ENCODE results near the gene DLEU7.

Gene DLEU7

DNA sequence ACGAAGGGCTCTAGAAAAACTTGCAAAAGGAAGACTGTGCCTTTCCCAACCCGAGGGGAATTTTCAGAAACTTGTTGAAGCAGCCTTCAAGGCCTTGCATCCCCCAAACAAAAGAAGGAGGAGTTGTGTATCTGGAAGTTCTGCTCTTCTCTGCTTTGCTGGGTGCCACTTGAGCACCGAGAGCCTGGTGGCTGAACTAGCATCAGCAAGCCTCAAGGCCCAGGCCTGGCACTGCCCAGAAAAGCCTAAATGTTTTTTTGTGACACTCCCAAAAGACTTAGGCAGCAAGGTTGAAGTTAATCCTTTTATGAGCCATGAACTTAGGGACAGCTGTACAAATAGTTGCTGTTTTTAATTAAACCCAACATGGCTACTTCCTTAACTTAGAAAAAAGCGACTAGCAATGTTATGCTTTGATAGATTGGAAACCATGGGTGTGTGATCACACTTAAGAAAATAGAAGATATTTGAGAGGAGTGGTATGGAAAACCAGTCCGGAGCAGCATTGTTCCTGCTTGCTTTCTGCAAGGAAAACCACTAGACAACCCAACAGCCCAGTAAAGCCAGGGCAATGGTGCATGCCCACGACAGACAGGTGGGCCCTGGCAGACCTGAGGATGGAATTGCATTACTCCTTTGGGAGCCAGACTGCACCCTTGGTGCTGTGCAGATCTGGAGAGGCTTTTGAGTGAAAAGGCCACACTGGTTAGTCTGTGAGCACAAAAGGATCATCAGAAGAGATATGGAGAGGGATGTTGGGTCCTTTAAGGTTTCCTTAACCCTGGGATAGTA lies 788 bp upstream of the DLEU7 start:
- Histone ChIP-seq H3K36me3 (ENCODE audit: control insufficient read depth in 2 of 2, insufficient read depth in 2 of 2, low read length in 2 of 2) (no peaks in the 10 kb centered on the region), H3K9me3 (ENCODE audit: control insufficient read depth in 2 of 2, low read length in 2 of 2) (no peaks in the 10 kb centered on the region), H3K4me3 (ENCODE audit: low read length in 2 of 2) (no peak overlapping the region), H3K4me1 (ENCODE audit: control insufficient read depth in 2 of 2, insufficient read depth in 2 of 2, low read length in 2 of 2) (no peaks in the 10 kb centered on the region), H3K27me3 (ENCODE audit: control insufficient read depth in 2 of 2, insufficient read depth in 2 of 2, low read length in 2 of 2) (no peaks in the 10 kb centered on the region), H3K27ac (ENCODE audit: low read depth in 2 of 2, low read length in 2 of 2) (no peak overlapping the region), H3K9ac (ENCODE audit: low read depth in 1 of 2, low read length in 2 of 2) (no peak overlapping the region)

DNA sequence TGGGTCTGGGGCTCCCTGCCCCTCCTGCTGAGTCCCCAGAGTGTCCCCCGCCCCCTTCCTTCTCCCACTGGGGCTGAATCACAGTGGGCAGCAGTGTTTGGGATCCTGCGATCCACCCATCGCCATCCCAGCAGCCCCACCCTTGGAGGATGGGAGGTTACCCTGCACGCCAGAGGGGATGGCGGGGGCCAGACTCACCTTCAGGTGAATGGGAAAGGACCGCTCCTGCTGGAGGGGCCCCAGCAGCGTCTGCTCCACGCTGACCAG lies 569 bp downstream of the DLEU7 start:
- Histone ChIP-seq H3K27me3 (ENCODE audit: control insufficient read depth in 2 of 2, insufficient read depth in 2 of 2, low read length in 2 of 2) (no peaks in the 10 kb centered on the region), H3K27ac (ENCODE audit: low read depth in 2 of 2, low read length in 2 of 2) (no peak overlapping the region), H3K36me3 (ENCODE audit: control insufficient read depth in 2 of 2, insufficient read depth in 2 of 2, low read length in 2 of 2) (no peaks in the 10 kb centered on the region), H3K4me3 (ENCODE audit: low read length in 2 of 2) (no peak overlapping the region), H3K4me1 (ENCODE audit: control insufficient read depth in 2 of 2, insufficient read depth in 2 of 2, low read length in 2 of 2) (no peaks in the 10 kb centered on the region), H3K9ac (ENCODE audit: low read depth in 1 of 2, low read length in 2 of 2) (no peak overlapping the region), H3K9me3 (ENCODE audit: control insufficient read depth in 2 of 2, low read length in 2 of 2) (no peaks in the 10 kb centered on the region)

DNA sequence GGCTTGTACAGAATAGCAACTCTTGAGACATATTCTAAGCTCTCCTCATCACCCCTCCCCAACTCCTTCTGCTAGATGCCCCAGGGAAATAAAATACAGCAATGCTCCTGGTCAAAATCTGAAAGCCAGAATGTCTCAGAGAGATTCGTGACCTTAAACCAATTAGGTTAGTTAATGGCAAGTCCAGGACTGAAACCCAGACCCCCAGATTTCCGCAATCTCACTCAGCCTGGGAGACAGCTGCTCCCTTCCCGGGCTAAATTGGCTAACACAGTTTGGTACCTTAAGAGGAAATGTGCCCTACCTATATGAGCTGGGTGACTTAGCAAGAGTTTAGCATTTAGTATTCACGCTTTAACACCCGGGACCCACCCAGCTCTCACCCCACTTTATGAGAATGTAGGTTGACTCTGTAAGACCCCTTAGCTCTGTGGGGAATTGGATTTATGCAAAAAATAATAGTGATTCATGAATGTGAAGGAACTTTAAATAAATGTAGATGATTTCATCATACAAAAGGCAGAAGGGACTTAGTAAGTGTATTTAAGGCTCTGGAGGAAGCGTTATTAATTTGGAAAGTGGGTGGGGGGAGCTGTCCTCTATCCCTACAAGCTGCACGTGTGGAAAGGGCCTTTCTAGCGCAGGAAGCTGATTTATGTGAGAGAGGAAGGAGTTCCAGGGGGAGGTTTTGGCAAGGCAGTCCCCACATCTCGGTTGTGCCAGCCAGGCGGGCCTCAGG lies 1.1 kb downstream of the DLEU7 start:
- no peaks in the 10 kb centered on the region for H3K9me3 ChIP-seq (ENCODE audit: control insufficient read depth in 2 of 2, low read length in 2 of 2)
- no peaks in the 10 kb centered on the region for H3K36me3 ChIP-seq (ENCODE audit: control insufficient read depth in 2 of 2, insufficient read depth in 2 of 2, low read length in 2 of 2)
- no peak overlapping the region for H3K9ac ChIP-seq (ENCODE audit: low read depth in 1 of 2, low read length in 2 of 2)
- H3K27me3 ChIP-seq (ENCODE audit: control insufficient read depth in 2 of 2, insufficient read depth in 2 of 2, low read length in 2 of 2), result no peaks in the 10 kb centered on the region
- no peak overlapping the region for H3K27ac ChIP-seq (ENCODE audit: low read depth in 2 of 2, low read length in 2 of 2)
- H3K4me1 ChIP-seq (ENCODE audit: control insufficient read depth in 2 of 2, insufficient read depth in 2 of 2, low read length in 2 of 2), result no peaks in the 10 kb centered on the region
- no peak overlapping the region for H3K4me3 ChIP-seq (ENCODE audit: low read length in 2 of 2)

DNA sequence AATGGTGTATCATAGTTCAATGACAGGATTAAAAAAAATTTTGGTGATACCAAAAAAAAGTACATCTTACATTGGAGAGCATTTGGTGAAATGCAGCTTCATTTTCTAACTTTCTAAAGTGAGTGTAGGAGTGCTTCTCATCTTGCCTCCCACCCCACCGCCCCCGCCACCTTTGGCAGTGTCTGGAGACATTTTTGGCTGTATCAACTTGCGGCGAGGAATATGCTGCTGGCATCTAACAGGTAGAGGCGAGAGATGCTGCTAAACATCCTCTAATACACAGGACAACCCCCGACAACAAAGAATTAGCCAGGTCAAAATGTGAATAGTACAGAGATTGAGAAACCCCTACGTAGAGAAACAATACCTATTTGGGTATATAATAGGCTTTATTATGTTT lies 1.7 kb downstream of the DLEU7 start:
- H3K36me3 ChIP-seq (ENCODE audit: control insufficient read depth in 2 of 2, insufficient read depth in 2 of 2, low read length in 2 of 2), result no peaks in the 10 kb centered on the region
- H3K27me3 ChIP-seq (ENCODE audit: control insufficient read depth in 2 of 2, insufficient read depth in 2 of 2, low read length in 2 of 2), result no peaks in the 10 kb centered on the region
- H3K9ac ChIP-seq (ENCODE audit: low read depth in 1 of 2, low read length in 2 of 2), result no peak overlapping the region
- no peaks in the 10 kb centered on the region for H3K4me1 ChIP-seq (ENCODE audit: control insufficient read depth in 2 of 2, insufficient read depth in 2 of 2, low read length in 2 of 2)
- no peak overlapping the region for H3K27ac ChIP-seq (ENCODE audit: low read depth in 2 of 2, low read length in 2 of 2)
- no peak overlapping the region for H3K4me3 ChIP-seq (ENCODE audit: low read length in 2 of 2)
- H3K9me3 ChIP-seq (ENCODE audit: control insufficient read depth in 2 of 2, low read length in 2 of 2), result no peaks in the 10 kb centered on the region

DNA sequence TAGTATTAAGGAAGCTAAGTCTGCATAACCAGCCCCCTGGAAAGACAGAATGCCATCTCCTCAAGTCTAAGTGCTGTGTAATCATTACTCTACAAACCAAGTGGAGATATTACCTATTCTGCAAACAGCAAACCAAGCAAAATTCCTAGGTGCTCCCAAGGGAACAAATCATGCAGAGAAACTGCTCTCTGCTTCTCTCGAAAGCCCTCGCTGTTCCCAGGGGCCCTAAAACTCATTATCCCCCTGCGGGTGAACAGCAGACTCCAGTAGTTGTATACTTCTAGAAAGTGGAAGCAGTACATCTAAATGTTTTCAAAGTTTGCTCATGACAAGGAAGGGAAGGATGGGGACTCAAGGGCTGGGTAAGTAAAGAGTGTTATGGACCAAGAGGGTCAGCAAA lies 3.2 kb downstream of the DLEU7 start:
- Histone ChIP-seq H3K4me3 (ENCODE audit: low read length in 2 of 2) (no peak overlapping the region), H3K9ac (ENCODE audit: low read depth in 1 of 2, low read length in 2 of 2) (no peak overlapping the region), H3K27ac (ENCODE audit: low read depth in 2 of 2, low read length in 2 of 2) (no peak overlapping the region), H3K9me3 (ENCODE audit: control insufficient read depth in 2 of 2, low read length in 2 of 2) (no peaks in the 10 kb centered on the region), H3K36me3 (ENCODE audit: control insufficient read depth in 2 of 2, insufficient read depth in 2 of 2, low read length in 2 of 2) (no peaks in the 10 kb centered on the region), H3K4me1 (ENCODE audit: control insufficient read depth in 2 of 2, insufficient read depth in 2 of 2, low read length in 2 of 2) (no peaks in the 10 kb centered on the region), H3K27me3 (ENCODE audit: control insufficient read depth in 2 of 2, insufficient read depth in 2 of 2, low read length in 2 of 2) (no peaks in the 10 kb centered on the region)

DNA sequence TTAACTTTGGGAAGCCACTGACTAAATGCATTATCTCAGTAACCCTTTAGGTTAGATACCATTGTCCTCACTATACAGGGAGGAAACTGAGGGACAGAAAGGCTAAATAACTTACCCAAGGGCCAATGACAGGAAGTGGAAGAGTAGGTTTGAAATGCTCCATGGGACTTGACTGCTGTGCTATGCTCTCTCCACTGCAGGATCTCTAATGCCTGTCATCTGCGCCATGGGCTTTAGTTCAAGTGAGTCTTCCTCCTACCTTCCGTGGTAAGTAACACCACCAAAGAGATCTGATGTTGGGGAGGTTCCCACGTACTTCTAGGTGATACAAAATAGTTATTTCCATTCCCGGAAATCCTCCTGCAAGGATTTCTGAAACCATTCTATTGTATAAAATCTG lies 3.7 kb downstream of the DLEU7 start:
- Histone ChIP-seq H3K4me1 (ENCODE audit: control insufficient read depth in 2 of 2, insufficient read depth in 2 of 2, low read length in 2 of 2) (no peaks in the 10 kb centered on the region), H3K9ac (ENCODE audit: low read depth in 1 of 2, low read length in 2 of 2) (no peak overlapping the region), H3K27me3 (ENCODE audit: control insufficient read depth in 2 of 2, insufficient read depth in 2 of 2, low read length in 2 of 2) (no peaks in the 10 kb centered on the region), H3K4me3 (ENCODE audit: low read length in 2 of 2) (no peak overlapping the region), H3K36me3 (ENCODE audit: control insufficient read depth in 2 of 2, insufficient read depth in 2 of 2, low read length in 2 of 2) (no peaks in the 10 kb centered on the region), H3K9me3 (ENCODE audit: control insufficient read depth in 2 of 2, low read length in 2 of 2) (no peaks in the 10 kb centered on the region), H3K27ac (ENCODE audit: low read depth in 2 of 2, low read length in 2 of 2) (no peak overlapping the region)

DNA sequence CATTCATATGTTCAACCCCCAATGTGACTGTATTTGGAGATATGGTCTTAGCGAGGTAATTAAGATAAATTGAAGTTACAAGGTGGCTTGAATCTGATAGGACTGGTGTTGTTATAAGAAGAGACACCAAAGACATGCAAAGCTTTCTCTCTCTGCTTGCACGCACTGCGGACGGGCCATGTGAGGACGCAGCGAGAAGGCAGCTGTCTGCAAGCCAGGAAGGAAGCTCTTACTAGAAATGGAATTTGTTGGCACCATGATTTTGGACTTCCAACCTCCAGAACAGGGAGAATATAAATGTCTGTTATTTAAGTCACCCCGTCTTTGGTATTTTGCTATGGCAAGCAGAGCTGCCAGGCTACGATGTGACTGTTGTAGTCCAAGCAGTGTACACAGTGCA lies 4.8 kb downstream of the DLEU7 start:
- H3K9me3 ChIP-seq (ENCODE audit: control insufficient read depth in 2 of 2, low read length in 2 of 2), result no peaks in the 10 kb centered on the region
- H3K9ac ChIP-seq (ENCODE audit: low read depth in 1 of 2, low read length in 2 of 2), result no peak overlapping the region
- H3K27me3 ChIP-seq (ENCODE audit: control insufficient read depth in 2 of 2, insufficient read depth in 2 of 2, low read length in 2 of 2), result no peaks in the 10 kb centered on the region
- H3K4me1 ChIP-seq (ENCODE audit: control insufficient read depth in 2 of 2, insufficient read depth in 2 of 2, low read length in 2 of 2), result no peaks in the 10 kb centered on the region
- H3K36me3 ChIP-seq (ENCODE audit: control insufficient read depth in 2 of 2, insufficient read depth in 2 of 2, low read length in 2 of 2), result no peaks in the 10 kb centered on the region
- H3K4me3 ChIP-seq (ENCODE audit: low read length in 2 of 2), result no peak overlapping the region
- no peak overlapping the region for H3K27ac ChIP-seq (ENCODE audit: low read depth in 2 of 2, low read length in 2 of 2)

DNA sequence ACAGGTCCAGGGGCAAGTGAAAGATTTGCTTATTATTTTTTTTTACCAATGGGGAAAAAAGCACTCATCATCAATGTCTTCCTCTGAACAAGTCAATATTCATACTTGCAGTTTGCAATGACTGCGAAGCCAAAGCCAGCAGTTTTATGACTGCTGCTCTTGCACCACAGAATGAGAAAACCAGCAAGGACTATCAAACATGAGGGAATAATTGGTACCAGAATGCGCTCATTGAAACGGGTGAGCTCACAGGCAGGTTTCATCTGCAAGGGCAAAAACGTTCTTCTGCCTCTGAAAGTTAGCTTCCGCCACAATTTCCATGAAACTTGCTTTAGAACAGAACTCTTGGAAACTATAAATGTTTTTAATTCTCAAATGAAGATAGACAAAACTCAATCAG lies 5.5 kb downstream of the DLEU7 start:
- H3K27me3 ChIP-seq (ENCODE audit: control insufficient read depth in 2 of 2, insufficient read depth in 2 of 2, low read length in 2 of 2), result no peaks in the 10 kb centered on the region
- H3K27ac ChIP-seq (ENCODE audit: low read depth in 2 of 2, low read length in 2 of 2), result no peak overlapping the region
- no peaks in the 10 kb centered on the region for H3K9me3 ChIP-seq (ENCODE audit: control insufficient read depth in 2 of 2, low read length in 2 of 2)
- H3K36me3 ChIP-seq (ENCODE audit: control insufficient read depth in 2 of 2, insufficient read depth in 2 of 2, low read length in 2 of 2), result no peaks in the 10 kb centered on the region
- no peaks in the 10 kb centered on the region for H3K4me1 ChIP-seq (ENCODE audit: control insufficient read depth in 2 of 2, insufficient read depth in 2 of 2, low read length in 2 of 2)
- H3K9ac ChIP-seq (ENCODE audit: low read depth in 1 of 2, low read length in 2 of 2), result no peak overlapping the region
- H3K4me3 ChIP-seq (ENCODE audit: low read length in 2 of 2), result no peak overlapping the region

DNA sequence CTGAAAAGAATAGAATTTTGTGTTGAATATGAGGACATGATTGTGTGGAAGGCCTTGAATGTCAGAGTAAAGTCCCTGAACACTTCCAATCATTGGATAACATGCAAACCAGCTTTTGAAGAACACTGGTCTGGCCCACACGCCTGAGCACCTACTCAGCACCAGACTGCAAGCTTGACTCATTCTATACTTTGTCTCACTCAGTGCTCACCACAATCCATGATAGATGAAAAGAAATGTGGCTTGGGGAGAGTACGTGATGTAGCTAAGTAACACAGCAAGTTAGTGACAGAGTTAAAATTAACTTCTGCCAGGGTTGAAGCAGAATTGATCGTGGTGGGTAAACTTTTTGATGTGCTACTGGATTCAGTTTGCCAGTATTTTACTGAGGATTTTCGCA lies 12.0 kb downstream of the DLEU7 start:
- Histone ChIP-seq H3K9ac (ENCODE audit: low read depth in 1 of 2, low read length in 2 of 2) (no peak overlapping the region), H3K27ac (ENCODE audit: low read depth in 2 of 2, low read length in 2 of 2) (no peak overlapping the region), H3K9me3 (ENCODE audit: control insufficient read depth in 2 of 2, low read length in 2 of 2) (no peaks in the 10 kb centered on the region), H3K4me1 (ENCODE audit: control insufficient read depth in 2 of 2, insufficient read depth in 2 of 2, low read length in 2 of 2) (no peaks in the 10 kb centered on the region), H3K36me3 (ENCODE audit: control insufficient read depth in 2 of 2, insufficient read depth in 2 of 2, low read length in 2 of 2) (no peaks in the 10 kb centered on the region), H3K4me3 (ENCODE audit: low read length in 2 of 2) (no peak overlapping the region), H3K27me3 (ENCODE audit: control insufficient read depth in 2 of 2, insufficient read depth in 2 of 2, low read length in 2 of 2) (no peaks in the 10 kb centered on the region)

DNA sequence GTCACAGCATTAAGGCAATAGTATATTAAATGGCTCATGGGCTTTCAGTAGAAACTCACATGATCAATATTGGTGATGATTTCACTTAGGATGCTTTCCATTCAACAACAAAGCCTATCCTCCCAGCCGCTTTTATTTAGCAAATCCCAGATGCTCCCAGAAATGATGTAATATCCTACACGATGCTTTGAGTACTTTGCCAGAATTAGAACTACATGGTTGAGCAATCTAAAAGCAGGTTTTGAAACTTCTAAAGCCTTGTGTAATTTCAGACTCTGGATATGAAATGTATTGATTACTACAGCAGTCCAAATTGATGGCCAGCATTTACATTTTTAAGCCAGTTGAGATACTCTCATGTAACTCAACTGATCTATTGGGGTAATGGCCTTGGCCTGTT lies 13.6 kb downstream of the DLEU7 start:
- no peaks in the 10 kb centered on the region for H3K9me3 ChIP-seq (ENCODE audit: control insufficient read depth in 2 of 2, low read length in 2 of 2)
- no peak overlapping the region for H3K9ac ChIP-seq (ENCODE audit: low read depth in 1 of 2, low read length in 2 of 2)
- no peak overlapping the region for H3K27ac ChIP-seq (ENCODE audit: low read depth in 2 of 2, low read length in 2 of 2)
- no peaks in the 10 kb centered on the region for H3K4me1 ChIP-seq (ENCODE audit: control insufficient read depth in 2 of 2, insufficient read depth in 2 of 2, low read length in 2 of 2)
- no peaks in the 10 kb centered on the region for H3K27me3 ChIP-seq (ENCODE audit: control insufficient read depth in 2 of 2, insufficient read depth in 2 of 2, low read length in 2 of 2)
- H3K4me3 ChIP-seq (ENCODE audit: low read length in 2 of 2), result no peak overlapping the region
- no peaks in the 10 kb centered on the region for H3K36me3 ChIP-seq (ENCODE audit: control insufficient read depth in 2 of 2, insufficient read depth in 2 of 2, low read length in 2 of 2)

Measured in mucosa of rectum (tissue), 2 donors.